ENCODE results near the gene EEF2KMT. TPM values are rescaled to one million over a fixed set of nuclear protein-coding genes. Genes with fewer than 3 reads are reported as not detected.
A peak's percentile ranks its signal among the peaks of the same experiment; 100 is the strongest.

The EEF2KMT gene
- polyA plus RNA-seq, 6 donors from 2014 or later: 7.1 to 15.1 (median 10.1) TPM

DNA sequence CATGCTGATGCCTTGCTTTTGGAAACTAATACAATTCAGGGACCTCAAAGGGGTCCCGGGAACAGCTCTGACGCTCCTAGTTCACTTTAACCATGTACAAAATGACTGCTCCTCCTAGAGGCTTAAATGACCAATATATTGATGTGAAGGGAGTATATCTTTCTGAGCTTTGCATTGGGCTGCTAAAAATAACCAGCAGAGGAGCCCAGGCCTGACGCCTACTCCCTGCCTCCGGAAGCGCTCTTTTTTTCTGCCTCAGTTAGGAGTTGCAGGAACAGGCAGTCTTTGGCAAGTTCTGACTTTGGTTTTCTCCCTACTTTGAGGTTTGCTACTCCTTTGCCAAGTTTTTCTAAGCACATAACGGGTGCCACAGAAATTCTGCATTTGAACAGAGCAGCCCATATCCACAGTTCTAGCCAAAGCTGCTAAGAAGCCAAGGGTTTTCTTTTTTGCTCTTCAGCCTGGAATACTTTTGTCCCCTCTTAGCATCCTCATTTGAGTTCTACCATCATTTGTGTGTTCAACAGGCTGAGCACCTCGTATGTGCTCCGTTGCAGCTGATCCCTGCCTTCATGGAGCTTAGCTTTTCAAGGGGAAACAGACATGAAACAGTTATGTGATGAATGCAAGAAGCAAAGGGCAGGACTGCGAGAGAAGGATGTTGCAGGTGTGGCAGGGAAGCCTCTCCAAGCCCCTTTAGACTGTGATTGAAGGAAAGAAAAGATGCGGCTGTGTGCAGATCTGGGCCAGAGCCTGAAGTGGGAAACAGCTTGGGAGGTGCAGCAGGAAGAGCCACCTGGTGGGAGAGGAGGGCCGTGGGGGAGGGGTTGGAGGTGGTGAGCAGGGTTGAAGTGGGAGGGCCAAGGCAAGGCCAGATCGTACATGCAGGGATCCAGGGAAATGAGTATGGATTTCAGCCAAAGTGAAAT, 61.1 kb downstream of the EEF2KMT start:
- Mint-ChIP-seq H3K27ac (no peak overlapping the region), H3K36me3 (no peaks in the 10 kb centered on the region), H3K27me3 (peaks cover 0 to 9% (median 9%) of the 10 kb centered on the region in 3 donors), H3K4me3 (peak overlapping the region in 3 of 8 donors; percentile 6 to 94 (median 54)), H3K9me3 (no peaks in the 10 kb centered on the region), H3K4me1 (peaks cover 19 to 34% (median 23%) of the 10 kb centered on the region in 3 donors)
- no peak for DNase-seq
- ATAC-seq (ENCODE audit: low read depth in 2 of 2): no peak

DNA sequence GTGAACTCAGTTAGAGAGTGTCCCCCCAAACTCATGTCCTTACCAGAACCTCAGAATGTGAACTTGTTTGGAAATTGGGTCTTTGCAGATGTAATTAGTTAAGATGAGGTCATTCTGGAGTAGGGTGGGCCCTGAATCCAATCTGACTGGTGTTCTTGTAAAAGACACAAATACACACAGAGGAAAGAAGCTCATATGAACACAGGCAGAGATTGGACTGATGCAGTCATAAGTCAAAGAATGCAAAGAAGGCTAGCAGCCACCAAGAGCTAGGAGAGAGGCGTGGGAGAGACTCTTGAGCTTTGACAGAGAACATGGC, 61.7 kb downstream of the EEF2KMT start:
- ATAC-seq (ENCODE audit: low read depth in 2 of 2): no peak
- no peak for DNase-seq
- peaks cover 0 to 3% (median 3%) of the 10 kb centered on the region in 3 donors for H3K27me3 Mint-ChIP-seq
- H3K9me3 Mint-ChIP-seq: no peaks in the 10 kb centered on the region
- peak overlapping the region in 3 of 8 donors; percentile 42 to 94 (median 70) for H3K4me3 Mint-ChIP-seq
- H3K4me1 Mint-ChIP-seq: peaks cover 22 to 36% (median 29%) of the 10 kb centered on the region in 3 donors
- no peaks in the 10 kb centered on the region for H3K36me3 Mint-ChIP-seq
- H3K27ac Mint-ChIP-seq: no peak overlapping the region

Other genes with a start within 250 kb of the EEF2KMT start
- 1 to 10 TPM in 2 of 6 donors, under 1 TPM in 3, not detected in 1; 0.05 to 1.3 (median 0.16) TPM for gene PPL, start 160.6 kb downstream of the EEF2KMT start, polyA plus RNA-seq (ENCODE audit: low read depth in 6 of 6)
- gene SEC14L5, start 139.5 kb downstream of the EEF2KMT start, polyA plus RNA-seq (ENCODE audit: low read depth in 6 of 6): under 1 TPM in 3 of 6 donors, not detected in 3; 0.08 to 0.48 (median 0.43) TPM
- gene NAGPA, start 63.9 kb downstream of the EEF2KMT start, polyA plus RNA-seq (ENCODE audit: low read depth in 6 of 6): 10 to 100 TPM; 26.3 to 44.6 (median 33.1) TPM
- not detected for gene C16orf89, start 31.8 kb downstream of the EEF2KMT start, polyA plus RNA-seq (ENCODE audit: low read depth in 6 of 6)
- 10 to 100 TPM; 21.9 to 45.3 (median 27.3) TPM for gene ALG1, start 26.0 kb downstream of the EEF2KMT start, polyA plus RNA-seq (ENCODE audit: low read depth in 6 of 6)

Data from naive B cell (primary cell).